H9 (cell line): ENCODE results near the gene CADPS. TPM values are rescaled to one million over a fixed set of nuclear protein-coding genes. Genes with fewer than 3 reads are reported as not detected.

ENCODE experiments used
- DNase-seq: peaks from one replicate; pipeline ENCODE4 v3.0.0-alpha.2; 2017
- H2AFZ ChIP-seq: one replicate; pipeline ENCODE4 v1.6.1; 2013; ENCODE audit warnings: mild to moderate bottlenecking, low read length, control low read depth, moderate library complexity
- H2AK5ac ChIP-seq: 2 replicates; pipeline ENCODE4 v1.6.1; 2013; ENCODE audit warnings: low read length, control low read depth, mixed read lengths; ENCODE audit not compliant: insufficient read length
- H2BK120ac ChIP-seq: one replicate; pipeline ENCODE4 v1.6.1; 2013; ENCODE audit warnings: low read depth, mild to moderate bottlenecking, low read length, control low read depth, inconsistent platforms; ENCODE audit not compliant: poor library complexity, severe bottlenecking
- H2BK12ac ChIP-seq: 2 replicates; pipeline ENCODE4 v1.6.1; 2013; ENCODE audit warnings: low read length, control low read depth, mixed read lengths, low read depth; ENCODE audit not compliant: insufficient read length
- H2BK15ac ChIP-seq: 2 replicates; pipeline ENCODE4 v1.6.1; 2013; ENCODE audit warnings: low read depth, low read length, control low read depth
- H2BK20ac ChIP-seq: one replicate; pipeline ENCODE4 v1.6.1; 2013; ENCODE audit warnings: low read depth, mild to moderate bottlenecking, low read length, control low read depth, inconsistent platforms; ENCODE audit not compliant: poor library complexity, severe bottlenecking
- H2BK5ac ChIP-seq: 2 replicates; pipeline ENCODE4 v1.6.1; 2013; ENCODE audit warnings: low read length, control low read depth, mixed read lengths; ENCODE audit not compliant: insufficient read length
- H3K14ac ChIP-seq: 2 replicates; pipeline ENCODE4 v1.6.1; 2013; ENCODE audit warnings: low read length, control low read depth; ENCODE audit not compliant: insufficient read depth
- H3K18ac ChIP-seq: 2 replicates; pipeline ENCODE4 v1.6.1; 2013; ENCODE audit warnings: low read depth, mild to moderate bottlenecking, mixed read lengths, low read length, control low read depth; ENCODE audit not compliant: insufficient read length
- H3K23ac ChIP-seq: 2 replicates; pipeline ENCODE4 v1.6.1; 2013; ENCODE audit warnings: low read length, control low read depth, mixed read lengths, low read depth; ENCODE audit not compliant: insufficient read length
- H3K23me2 ChIP-seq: 2 replicates; pipeline ENCODE4 v1.6.1; 2013; ENCODE audit warnings: low read depth, mild to moderate bottlenecking, mixed read lengths, low read length, control low read depth; ENCODE audit not compliant: insufficient read length, poor library complexity, severe bottlenecking
- H3K27ac ChIP-seq: 2 replicates; pipeline ENCODE4 v1.5.1; 2013; ENCODE audit warnings: low read length, control low read depth, mixed read lengths, low read depth; ENCODE audit not compliant: insufficient read length
- H3K27me3 ChIP-seq: 2 replicates; pipeline ENCODE4 v1.6.1; 2013; ENCODE audit warnings: low read length, control low read depth, inconsistent platforms; ENCODE audit not compliant: insufficient read depth
- H3K4ac ChIP-seq: 2 replicates; pipeline ENCODE4 v1.6.1; 2013; ENCODE audit warnings: low read depth, mild to moderate bottlenecking, control low read depth, inconsistent platforms, low read length, moderate library complexity
- H3K4me1 ChIP-seq: 2 replicates; pipeline ENCODE4 v1.6.1; 2013; ENCODE audit warnings: low read length, control low read depth, inconsistent platforms; ENCODE audit not compliant: insufficient read depth
- H3K4me2 ChIP-seq: 2 replicates; pipeline ENCODE4 v1.6.1; 2013; ENCODE audit warnings: low read length, control low read depth, mixed read lengths; ENCODE audit not compliant: insufficient read length, insufficient read depth
- H3K56ac ChIP-seq: 2 replicates; pipeline ENCODE4 v1.6.1; 2013; ENCODE audit warnings: low read depth, mild to moderate bottlenecking, mixed read lengths, low read length, control low read depth; ENCODE audit not compliant: insufficient read length
- H3K79me1 ChIP-seq: 2 replicates; pipeline ENCODE4 v1.6.1; 2013; ENCODE audit warnings: low read depth, mild to moderate bottlenecking, moderate library complexity, low read length, control low read depth, inconsistent platforms; ENCODE audit not compliant: insufficient read depth, poor library complexity, severe bottlenecking
- H3K79me2 ChIP-seq: 2 replicates; pipeline ENCODE4 v1.6.1; 2013; ENCODE audit warnings: low read length, control low read depth, inconsistent platforms; ENCODE audit not compliant: insufficient read depth
- H3K9ac ChIP-seq: 2 replicates; pipeline ENCODE4 v1.6.1; 2013; ENCODE audit warnings: low read length, control low read depth, mixed read lengths; ENCODE audit not compliant: insufficient read length; ENCODE audit errors: extremely low read depth
- H3K9me3 ChIP-seq: one replicate; pipeline ENCODE4 v1.6.1; 2013; ENCODE audit warnings: low read depth, low read length, inconsistent platforms; ENCODE audit not compliant: control insufficient read depth
- H3T11ph ChIP-seq: one replicate; pipeline ENCODE4 v1.6.1; 2013; ENCODE audit warnings: mild to moderate bottlenecking, low read length, control low read depth, inconsistent platforms
- H4K20me1 ChIP-seq: one replicate; pipeline ENCODE4 v1.6.1; 2013; ENCODE audit not compliant: control insufficient read depth, insufficient read length, insufficient read depth
- H4K5ac ChIP-seq: 2 replicates; pipeline ENCODE4 v1.6.1; 2013; ENCODE audit warnings: low read depth, mild to moderate bottlenecking, mixed read lengths, low read length, control low read depth; ENCODE audit not compliant: insufficient read length
- H4K8ac ChIP-seq: replicated peaks from 2 replicates; pipeline ENCODE4 v1.6.1; 2013; ENCODE audit warnings: low read length, control low read depth, mixed read lengths, low read depth; ENCODE audit not compliant: insufficient read length
- H4K91ac ChIP-seq: 2 replicates; pipeline ENCODE4 v1.6.1; 2013; ENCODE audit warnings: low read depth, mild to moderate bottlenecking, moderate library complexity, mixed read lengths, low read length, control low read depth; ENCODE audit not compliant: insufficient read length
- H3K27ac Mint-ChIP-seq, 3 experiments: 2 replicates in 2 of 3; 3 replicates in 1 of 3; pipeline ENCODE4 v1.8.0; 2020 to 2021; ENCODE audit warnings: mixed read lengths in 3 of 3, mild to moderate bottlenecking in 1 of 3, moderate library complexity in 1 of 3
- H3K27me3 Mint-ChIP-seq: 2 replicates; pipeline ENCODE4 v1.8.0; 2021; ENCODE audit warnings: low read depth, mild to moderate bottlenecking, moderate library complexity, mixed read lengths
- H3K36me3 Mint-ChIP-seq, 3 experiments: 2 replicates in 2 of 3; 3 replicates in 1 of 3; pipeline ENCODE4 v1.8.0; 2020 to 2021; ENCODE audit warnings: low read depth in 3 of 3, mixed read lengths in 3 of 3; ENCODE audit not compliant: insufficient read depth in 1 of 3
- H3K4me1 Mint-ChIP-seq, 2 experiments: 2 replicates each; pipeline ENCODE4 v1.8.0; 2020; ENCODE audit warnings: mixed read lengths in 2 of 2
- H3K4me3 Mint-ChIP-seq, 2 experiments: 2 replicates in 1 of 2; 3 replicates in 1 of 2; pipeline ENCODE4 v1.8.0; 2020 to 2021; ENCODE audit warnings: mild to moderate bottlenecking in 2 of 2, mixed read lengths in 2 of 2, moderate library complexity in 1 of 2
- H3K9me3 Mint-ChIP-seq, 2 experiments: 2 replicates in 1 of 2; 3 replicates in 1 of 2; pipeline ENCODE4 v1.8.0; 2020; ENCODE audit warnings: mild to moderate bottlenecking in 2 of 2, mixed read lengths in 2 of 2, moderate library complexity in 1 of 2
- WGBS: extraction: QIAGEN DNeasy Blood & Tissue Kit; methylation state at CpG from one replicate; pipeline ENCODE4 v1.1.7; 2013; ENCODE audit warnings: missing lambda C conversion rate, low lambda C conversion rate, mixed read lengths; ENCODE audit not compliant: insufficient read length; ENCODE audit errors: extremely low coverage; 5-methylcytosine and 5-hydroxymethylcytosine counted together
- total RNA-seq: library from RNA; stranded (reverse); gene quantifications from 2 replicates; pipeline ENCODE4 v1.2.1, GENCODE V29; 2021
- TF ChIP-seq, protein P1 (sequence below): fragments of 200-600 bp; sonication (generic); conservative IDR thresholded peaks from 3 replicates; pipeline ENCODE4 v1.8.0; 2021; ENCODE audit warnings: antibody characterized with exemption, mild to moderate bottlenecking

The CADPS gene
- total RNA-seq, 1 experiment from 2014 or later, result 6.6 TPM

DNA sequence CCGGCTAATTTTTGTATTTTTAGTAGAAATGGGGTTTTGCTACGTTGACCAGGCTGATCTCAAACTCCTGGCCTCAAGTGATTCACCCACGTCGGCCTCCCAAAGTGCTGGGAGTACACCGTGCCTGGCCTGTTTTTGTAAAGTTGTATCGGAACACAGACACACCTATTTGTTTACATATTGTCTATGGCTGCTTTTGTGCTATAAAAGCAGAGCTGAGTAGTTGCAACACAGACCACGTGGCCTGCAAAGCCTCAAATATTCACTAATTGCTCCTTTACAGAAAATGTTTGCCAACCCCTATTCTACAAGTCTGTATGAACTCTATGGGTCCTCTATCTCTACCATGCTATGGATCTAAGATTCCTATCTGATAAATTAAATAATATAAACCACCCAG, 175.5 kb downstream of the CADPS start:
- Mint-ChIP-seq H3K4me3 (no peak overlapping the region), H3K36me3 (no peaks in the 10 kb centered on the region), H3K9me3 (no peaks in the 10 kb centered on the region), H3K27ac (no peak overlapping the region), H3K4me1 (peaks cover 13 to 21% of the 10 kb centered on the region in 2 experiments), H3K27me3 (no peaks in the 10 kb centered on the region; the same call in 1 of the 2 replicates)
- Histone ChIP-seq H3K9me3 (no peaks in the 10 kb centered on the region), H2AK5ac (no peak overlapping the region), H4K8ac (no peak overlapping the region), H2BK120ac (no peak overlapping the region), H3K9ac (no peak overlapping the region), H2AFZ (no peak overlapping the region), H3K56ac (no peak overlapping the region), H2BK20ac (no peak overlapping the region), H3K23me2 (no peaks in the 10 kb centered on the region), H3K4ac (no peak overlapping the region), H2BK5ac (no peak overlapping the region), H3K27me3 (no peaks in the 10 kb centered on the region), H3K27ac (no peak overlapping the region), H4K5ac (no peak overlapping the region), H3K23ac (no peak overlapping the region), H2BK12ac (no peak overlapping the region), H3K79me2 (no peaks in the 10 kb centered on the region), H4K20me1 (no peaks in the 10 kb centered on the region), H3T11ph (no peak overlapping the region), H3K79me1 (no peaks in the 10 kb centered on the region), H3K4me1 (no peaks in the 10 kb centered on the region; the same call in 1 of the 2 replicates), H3K14ac (no peak overlapping the region), H3K18ac (no peak overlapping the region), H3K4me2 (no peak overlapping the region), H4K91ac (no peak overlapping the region), H2BK15ac (no peak overlapping the region)
- no peak for DNase-seq
- TF ChIP-seq, protein P1, sequence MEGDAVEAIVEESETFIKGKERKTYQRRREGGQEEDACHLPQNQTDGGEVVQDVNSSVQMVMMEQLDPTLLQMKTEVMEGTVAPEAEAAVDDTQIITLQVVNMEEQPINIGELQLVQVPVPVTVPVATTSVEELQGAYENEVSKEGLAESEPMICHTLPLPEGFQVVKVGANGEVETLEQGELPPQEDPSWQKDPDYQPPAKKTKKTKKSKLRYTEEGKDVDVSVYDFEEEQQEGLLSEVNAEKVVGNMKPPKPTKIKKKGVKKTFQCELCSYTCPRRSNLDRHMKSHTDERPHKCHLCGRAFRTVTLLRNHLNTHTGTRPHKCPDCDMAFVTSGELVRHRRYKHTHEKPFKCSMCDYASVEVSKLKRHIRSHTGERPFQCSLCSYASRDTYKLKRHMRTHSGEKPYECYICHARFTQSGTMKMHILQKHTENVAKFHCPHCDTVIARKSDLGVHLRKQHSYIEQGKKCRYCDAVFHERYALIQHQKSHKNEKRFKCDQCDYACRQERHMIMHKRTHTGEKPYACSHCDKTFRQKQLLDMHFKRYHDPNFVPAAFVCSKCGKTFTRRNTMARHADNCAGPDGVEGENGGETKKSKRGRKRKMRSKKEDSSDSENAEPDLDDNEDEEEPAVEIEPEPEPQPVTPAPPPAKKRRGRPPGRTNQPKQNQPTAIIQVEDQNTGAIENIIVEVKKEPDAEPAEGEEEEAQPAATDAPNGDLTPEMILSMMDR, result no peak
- no CpG with 5 or more reads among the region's 7 CpGs for WGBS
